Liver (tissue), 9 donors: Measurements from ENCODE around the gene ARL11. TPM values are rescaled to one million over a fixed set of nuclear protein-coding genes. Genes with fewer than 3 reads are reported as not detected.
A peak's percentile ranks its signal among the peaks of the same experiment; 100 is the strongest.

ENCODE experiments used
- DNase-seq: peaks from one replicate; pipeline ENCODE4 v3.0.0-alpha.2; 2017; ENCODE audit warnings: low spot score
- H3K27ac ChIP-seq, 2 donors: one replicate each; pipeline ENCODE4 v1.7.0; 2013; ENCODE audit warnings: inconsistent platforms in 2 of 2, low read length in 2 of 2, control low read depth in 1 of 2, low read depth in 1 of 2, mild to moderate bottlenecking in 1 of 2
- H3K27me3 ChIP-seq, 4 donors: one replicate each; pipeline versions ENCODE4 v1.6.1 to v1.7.0; 2013; ENCODE audit warnings: low read length in 3 of 4, inconsistent platforms in 1 of 4, mild to moderate bottlenecking in 1 of 4, moderate library complexity in 1 of 4; ENCODE audit not compliant: control insufficient read depth in 4 of 4, insufficient read depth in 4 of 4
- H3K36me3 ChIP-seq, 4 donors: one replicate each; pipeline versions ENCODE4 v1.6.1 to v1.7.0; 2013; ENCODE audit warnings: low read length in 3 of 4, mild to moderate bottlenecking in 3 of 4, low read depth in 1 of 4, moderate library complexity in 1 of 4; ENCODE audit not compliant: control insufficient read depth in 4 of 4, insufficient read depth in 3 of 4
- H3K4me1 ChIP-seq, 4 donors: one replicate each; pipeline versions ENCODE4 v1.6.1 to v1.7.0; 2013; ENCODE audit warnings: low read length in 3 of 4, mild to moderate bottlenecking in 3 of 4, moderate library complexity in 1 of 4; ENCODE audit not compliant: control insufficient read depth in 4 of 4, insufficient read depth in 4 of 4
- H3K4me3 ChIP-seq, 3 donors: one replicate each; pipeline versions ENCODE4 v1.6.1 to v1.7.0; 2013; ENCODE audit warnings: low read length in 3 of 3, control low read depth in 1 of 3, low read depth in 1 of 3, mild to moderate bottlenecking in 1 of 3
- H3K9ac ChIP-seq, 2 donors: one replicate each; pipeline ENCODE4 v1.7.0; 2013; ENCODE audit warnings: low read length in 2 of 2, mild to moderate bottlenecking in 2 of 2, moderate library complexity in 2 of 2, control low read depth in 1 of 2, low read depth in 1 of 2
- H3K9me3 ChIP-seq, 4 donors: one replicate each; pipeline versions ENCODE4 v1.6.1 to v1.7.0; 2013; ENCODE audit warnings: low read length in 3 of 4; ENCODE audit not compliant: control insufficient read depth in 4 of 4
- ATF3 ChIP-seq: IDR thresholded peaks from 2 replicates; pipeline ENCODE4 v1.6.1; 2016; ENCODE audit warnings: antibody characterized with exemption
- CTCF ChIP-seq: fragments of 150-350 bp; IDR thresholded peaks from 2 replicates; pipeline ENCODE4 v1.5.1; 2017; ENCODE audit warnings: improper control_type of control experiment, low read depth, low read length; ENCODE audit not compliant: missing input control
- EGR1 ChIP-seq, 2 donors: IDR thresholded peaks; 2 replicates each; pipeline ENCODE4 v1.6.1; 2016 to 2018; ENCODE audit warnings: antibody characterized with exemption in 2 of 2, low read depth in 2 of 2
- FOXA1 ChIP-seq: IDR thresholded peaks from 2 replicates; pipeline ENCODE4 v1.6.1; 2016; ENCODE audit warnings: antibody characterized with exemption
- FOXA2 ChIP-seq: IDR thresholded peaks from 2 replicates; pipeline ENCODE4 v1.6.1; 2016; ENCODE audit warnings: antibody characterized with exemption
- GABPA ChIP-seq, 2 donors: IDR thresholded peaks in 1 of 2; conservative IDR thresholded peaks in 1 of 2; 2 replicates each; pipeline ENCODE4 v1.6.1; 2016; ENCODE audit warnings: antibody characterized with exemption in 2 of 2, mild to moderate bottlenecking in 1 of 2, moderate library complexity in 1 of 2
- HNF4A ChIP-seq, 2 donors: conservative IDR thresholded peaks; 2 replicates each; pipeline ENCODE4 v1.6.1; 2016; ENCODE audit warnings: antibody characterized with exemption in 2 of 2, mild to moderate bottlenecking in 2 of 2
- HNF4G ChIP-seq: IDR thresholded peaks from 2 replicates; pipeline ENCODE4 v1.6.1; 2016; ENCODE audit warnings: antibody characterized with exemption
- JUND ChIP-seq, 2 donors: IDR thresholded peaks; 2 replicates each; pipeline ENCODE4 v1.6.1; 2016; ENCODE audit warnings: antibody characterized with exemption in 2 of 2
- MAX ChIP-seq: IDR thresholded peaks from 2 replicates; pipeline ENCODE4 v1.6.1; 2016; ENCODE audit warnings: antibody characterized with exemption
- NR2F2 ChIP-seq: IDR thresholded peaks from 2 replicates; pipeline ENCODE4 v1.6.1; 2016; ENCODE audit warnings: antibody characterized with exemption
- RAD21 ChIP-seq, 2 donors: IDR thresholded peaks; 2 replicates each; pipeline ENCODE4 v1.6.1; 2016; ENCODE audit warnings: antibody characterized with exemption in 2 of 2, mild to moderate bottlenecking in 2 of 2
- REST ChIP-seq: IDR thresholded peaks from 2 replicates; pipeline ENCODE4 v1.6.1; 2016; ENCODE audit warnings: antibody characterized with exemption, mild to moderate bottlenecking
- RXRA ChIP-seq, 2 donors: IDR thresholded peaks; 2 replicates each; pipeline ENCODE4 v1.6.1; 2017 to 2018; ENCODE audit warnings: antibody characterized with exemption in 2 of 2, mild to moderate bottlenecking in 1 of 2
- SP1 ChIP-seq: IDR thresholded peaks from 2 replicates; pipeline ENCODE4 v1.6.1; 2018; ENCODE audit warnings: antibody characterized with exemption, mild to moderate bottlenecking
- TAF1 ChIP-seq: conservative IDR thresholded peaks from 2 replicates; pipeline ENCODE4 v1.6.1; 2016; ENCODE audit warnings: antibody characterized with exemption, mild to moderate bottlenecking
- YY1 ChIP-seq: IDR thresholded peaks from 2 replicates; pipeline ENCODE4 v1.6.1; 2016; ENCODE audit warnings: antibody characterized with exemption, mild to moderate bottlenecking
- ZBTB33 ChIP-seq: IDR thresholded peaks from 2 replicates; pipeline ENCODE4 v1.6.1; 2016; ENCODE audit warnings: antibody characterized with exemption
- WGBS: extraction: QIAGEN DNeasy Blood & Tissue Kit; methylation state at CpG from one replicate; pipeline ENCODE4 v1.1.7; 2013; 5-methylcytosine and 5-hydroxymethylcytosine counted together
- polyA plus RNA-seq, 2 donors: library from polyadenylated mRNA; stranded (reverse) in 1 of 2; unstranded in 1 of 2; fragments of 200-250 nt in 1 of 2; fragments of >200 nt in 1 of 2; fragmentation: Nextera tagmentation in 1 of 2; extraction: Ambion mirVana in 1 of 2; gene quantifications; one replicate each; pipeline versions ENCODE4 v1.2.1 to v1.2.3, GENCODE V29; 2013 to 2015
- total RNA-seq, 2 donors: library from RNA; depleted of rRNA; stranded (reverse); fragments of >200 nt; gene quantifications; one replicate each; pipeline ENCODE4 v1.2.3, GENCODE V29; 2014
- donor health status: healthy.
- donor health status: healthy.
- donor health status: healthy.
- donor health status: healthy.
- donor health status: healthy.

Gene ARL11
- total and polyA plus RNA-seq, 4 donors = 0.11 to 1.5 (median 0.59) TPM

GRCh38 chr13:49679246-49679645, 50.9 kb downstream of the ARL11 start:
- no peak overlapping the region for H3K4me3 ChIP-seq
- H3K27ac ChIP-seq = no peak overlapping the region
- 56% methylated on average over 3 of the region's 3 CpGs for WGBS
- no peaks in the 10 kb centered on the region for H3K9me3 ChIP-seq
- H3K9ac ChIP-seq = no peak overlapping the region
- TF ChIP-seq RXRA (IDR thresholded peaks at IDR 0.05) = no peak
- TF ChIP-seq RAD21 (IDR thresholded peaks at IDR 0.05) = peak; percentile 68 to 74
- TF ChIP-seq HNF4G = no peak
- TF ChIP-seq GABPA (IDR thresholded peaks at IDR 0.05 in 1 of 2, conservative IDR thresholded peaks at IDR 0.05 in 1 of 2) = no peak
- TF ChIP-seq JUND (IDR thresholded peaks at IDR 0.05) = no peak
- no peak for TF ChIP-seq EGR1 (IDR thresholded peaks at IDR 0.05; ENCODE audit: low read depth in 2 of 2)
- no peak for TF ChIP-seq HNF4A (conservative IDR thresholded peaks at IDR 0.05)
- TF ChIP-seq CTCF = peak; percentile 21
- no peaks in the 10 kb centered on the region for H3K27me3 ChIP-seq
- DNase-seq = no peak
- H3K36me3 ChIP-seq = peaks cover 0 to 7% (median under 1%) of the 10 kb centered on the region in 4 donors
- peaks cover 0 to 10% (median 8%) of the 10 kb centered on the region in 4 donors for H3K4me1 ChIP-seq

- H3K4me1 ChIP-seq = peaks cover 0 to 8% (median 7%) of the 10 kb centered on the region in 4 donors
- no peak overlapping the region for H3K9ac ChIP-seq
- no peak overlapping the region for H3K27ac ChIP-seq
- peaks cover 0 to 2% (median under 1%) of the 10 kb centered on the region in 4 donors for H3K36me3 ChIP-seq
- TF ChIP-seq REST = no peak
- no peak for TF ChIP-seq MAX
- TF ChIP-seq NR2F2 = no peak
- no peak for TF ChIP-seq FOXA1
- no peak for TF ChIP-seq FOXA2
- TF ChIP-seq YY1 = no peak
- TF ChIP-seq HNF4G = no peak
- TF ChIP-seq ATF3 = no peak
- TF ChIP-seq RAD21 (IDR thresholded peaks at IDR 0.05) = no peak
- no peak for TF ChIP-seq CTCF
- no peak for TF ChIP-seq ZBTB33
- TF ChIP-seq SP1 = no peak
- no peak for TF ChIP-seq EGR1 (IDR thresholded peaks at IDR 0.05; ENCODE audit: low read depth in 2 of 2)
- no peak for TF ChIP-seq JUND (IDR thresholded peaks at IDR 0.05)
- TF ChIP-seq RXRA (IDR thresholded peaks at IDR 0.05) = no peak
- no peak for TF ChIP-seq TAF1
- TF ChIP-seq GABPA (IDR thresholded peaks at IDR 0.05 in 1 of 2, conservative IDR thresholded peaks at IDR 0.05 in 1 of 2) = no peak
- no peak for TF ChIP-seq HNF4A (conservative IDR thresholded peaks at IDR 0.05)
- no peak for DNase-seq
- no peaks in the 10 kb centered on the region for H3K9me3 ChIP-seq
- H3K27me3 ChIP-seq = no peaks in the 10 kb centered on the region
- H3K4me3 ChIP-seq = no peak overlapping the region
- 94% methylated on average over 4 of the region's 4 CpGs for WGBS
Observed at GRCh38 chr13:49681842-49682435, 53.6 kb downstream of the ARL11 start.
